Measurements from ENCODE around the gene TRIM23.
"Not testable (repeated sequence)": the region's sequence is repeated elsewhere in the genome, so short reads cannot be mapped to it uniquely, and the experiment has no call there.

Gene TRIM23

DNA sequence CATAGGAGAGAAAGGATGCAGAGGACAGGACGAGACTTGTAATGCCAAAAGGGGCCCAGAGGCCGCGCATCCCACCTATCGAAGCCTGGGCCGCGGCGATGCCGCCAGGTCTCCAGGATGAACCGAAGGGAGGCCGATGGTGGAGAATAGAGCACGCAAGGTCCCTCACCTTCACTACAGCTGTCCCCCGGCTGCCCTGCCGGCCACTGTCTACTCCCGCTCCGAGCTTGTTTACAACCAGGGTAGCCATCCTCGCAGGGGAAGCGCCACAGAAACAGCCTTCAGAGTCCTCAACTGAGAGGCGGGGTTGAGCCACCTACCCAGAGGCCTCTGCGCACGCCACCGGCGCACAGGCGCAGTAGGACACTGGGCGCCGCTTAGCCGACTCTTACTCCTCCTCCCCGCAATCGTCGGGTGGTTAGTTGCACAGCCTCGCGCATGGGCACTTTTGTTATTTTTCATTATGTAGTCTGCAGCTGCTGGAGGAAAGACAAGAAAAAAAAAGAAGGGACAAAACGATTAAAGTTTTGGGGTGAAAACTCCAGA, at the start of gene TRIM23:
TSS of gene TRIM23 (minus strand) at position 309 of the 546 bp plus-strand sequence. CDS start at position 250, 59 bp downstream.
- DNase-seq, result peak; percentile 92 to 93

- no peak for DNase-seq
Observed at GRCh38 chr5:65672796-65673195, 48.7 kb upstream of the TRIM23 start.

DNA sequence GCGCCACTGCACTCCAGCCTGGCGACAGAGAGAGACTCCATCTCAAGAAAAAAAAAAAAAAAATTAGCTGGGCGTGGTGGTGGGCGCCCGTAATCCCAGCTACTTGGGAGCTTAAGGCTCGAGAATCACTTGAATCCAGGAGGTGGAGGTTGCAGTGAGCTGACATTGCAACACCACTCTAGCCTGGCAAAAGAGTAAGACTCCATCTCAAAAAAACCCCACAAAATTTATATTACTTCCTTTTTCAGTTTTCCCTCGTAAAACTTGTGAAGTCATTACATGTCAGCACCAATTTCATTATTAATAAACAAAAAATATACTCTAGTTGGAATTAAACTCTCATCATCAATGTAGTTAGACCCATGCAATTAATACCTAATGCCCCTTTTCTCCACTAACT, 44.6 kb upstream of the TRIM23 start:
- DNase-seq, result no peak

DNA sequence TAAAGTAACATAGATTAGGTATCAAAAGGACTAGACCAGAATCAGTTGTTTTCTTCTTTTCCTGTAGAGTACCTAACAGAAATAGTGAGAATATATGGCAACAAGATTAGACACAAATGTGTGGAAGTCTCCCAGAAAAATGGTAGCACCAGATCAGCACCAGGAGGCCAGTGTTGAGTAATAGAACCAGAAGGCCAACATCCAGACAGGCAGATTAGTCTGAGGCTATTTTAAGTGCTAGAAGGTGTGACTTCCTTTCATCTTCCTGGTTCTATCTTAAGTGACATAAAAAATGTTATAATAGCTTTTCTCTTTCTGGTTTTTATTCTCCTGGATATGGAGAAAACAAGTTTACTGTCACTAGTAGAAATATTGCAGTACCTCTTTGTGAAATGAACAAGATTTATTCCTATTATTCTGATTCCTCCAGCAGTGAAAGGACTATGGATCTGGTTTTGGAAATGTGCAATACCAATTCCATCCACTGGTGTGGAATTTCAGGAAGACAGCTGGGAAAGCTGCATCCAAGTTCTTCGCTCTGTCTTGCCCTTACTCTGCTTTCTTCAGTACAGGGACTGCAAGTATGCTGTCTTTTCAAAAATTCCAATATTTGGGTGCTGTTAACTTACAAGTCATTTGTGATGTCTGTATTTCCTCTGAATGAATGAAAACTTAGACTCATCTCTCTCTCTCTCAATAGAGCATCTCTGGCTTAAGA, 39.8 kb upstream of the TRIM23 start:
- no peak for DNase-seq

GRCh38 chr5:65654713-65655112, 30.6 kb upstream of the TRIM23 start:
- no peak for DNase-seq

DNA sequence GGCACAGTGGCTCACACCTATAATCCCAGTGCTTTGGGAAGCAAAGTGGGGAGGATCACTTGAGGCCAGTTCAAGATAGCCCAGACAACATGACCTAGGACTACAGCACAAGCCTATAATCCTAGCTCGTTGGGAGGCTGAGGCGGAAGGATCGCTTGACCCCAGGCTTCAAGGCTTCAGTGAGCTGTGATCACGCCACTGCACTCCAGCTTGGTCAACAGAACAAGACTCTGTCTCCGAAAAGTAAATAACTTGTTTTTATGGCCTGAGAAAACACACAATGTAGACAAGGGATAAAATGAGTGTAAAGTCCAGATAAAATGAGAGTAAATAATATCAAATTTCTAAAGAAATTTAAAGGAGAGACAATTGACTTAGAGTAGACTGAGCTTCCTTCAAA, 27.0 kb upstream of the TRIM23 start:
- no peak for DNase-seq

- no peak for DNase-seq
Observed at GRCh38 chr5:65647941-65648340, 23.8 kb upstream of the TRIM23 start.

- no peak for DNase-seq
Observed at GRCh38 chr5:65646938-65647337, 22.8 kb upstream of the TRIM23 start.

GRCh38 chr5:65640240-65640639, 16.1 kb upstream of the TRIM23 start:
- no peak for DNase-seq

- no peak for DNase-seq
Observed at GRCh38 chr5:65630981-65631380, 6.8 kb upstream of the TRIM23 start.

DNA sequence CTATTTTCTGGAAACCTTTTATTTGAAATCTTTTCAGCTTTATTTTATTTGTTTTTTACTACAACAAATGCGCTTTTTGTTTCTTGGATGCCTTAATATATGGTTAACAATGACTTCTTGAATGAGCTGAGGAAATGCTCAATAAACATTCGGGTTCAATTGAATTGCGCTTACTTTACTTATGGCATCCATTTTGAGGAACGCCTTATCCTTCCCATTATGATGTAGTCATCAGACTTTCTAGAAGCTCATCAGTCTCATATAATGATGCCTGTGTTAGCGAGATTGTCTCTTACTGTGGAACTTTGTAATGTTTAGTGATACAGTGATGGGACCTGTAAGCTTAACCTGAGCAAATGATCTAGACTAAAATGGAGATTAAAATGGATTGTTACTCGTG, 1.6 kb upstream of the TRIM23 start:
- no peak for DNase-seq

GRCh38 chr5:65624571-65625555, 730 bp upstream of the TRIM23 start, which contains the start of the genes SHLD3 and TRAPPC13:
Gene SHLD3, plus strand, starts transcription at chr5:65625027. Its CDS starts 4,561 bp downstream, at chr5:65629588.
Gene TRAPPC13, plus strand, starts transcription at chr5:65625027. Its CDS starts 34 bp downstream, at chr5:65625061.
- peak; percentile 47 to 93 for DNase-seq

- no peak for DNase-seq
Observed at GRCh38 chr5:65623482-65623881, 651 bp downstream of the TRIM23 start.

- not testable (repeated sequence) for DNase-seq
Observed at GRCh38 chr5:65621961-65622360, 2.2 kb downstream of the TRIM23 start.

DNA sequence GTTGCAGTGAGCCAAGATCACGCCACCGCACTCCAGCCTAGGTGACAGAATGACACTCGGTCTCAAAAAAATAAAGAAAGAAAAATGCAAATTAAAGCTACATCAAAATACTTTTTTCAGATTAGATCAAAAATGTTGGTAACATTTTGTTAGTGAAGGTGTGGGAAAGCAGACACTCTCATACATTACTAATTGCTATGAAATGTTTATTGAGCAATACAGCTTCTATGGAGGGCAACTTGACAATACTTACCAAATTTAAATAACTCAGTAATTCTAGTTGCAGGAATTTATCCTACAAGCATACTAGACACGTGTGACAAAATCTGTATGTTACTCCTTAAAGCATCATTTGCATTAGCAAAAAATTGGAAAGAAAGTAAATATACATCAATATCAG, 4.1 kb downstream of the TRIM23 start:
- DNase-seq, result no peak

DNA sequence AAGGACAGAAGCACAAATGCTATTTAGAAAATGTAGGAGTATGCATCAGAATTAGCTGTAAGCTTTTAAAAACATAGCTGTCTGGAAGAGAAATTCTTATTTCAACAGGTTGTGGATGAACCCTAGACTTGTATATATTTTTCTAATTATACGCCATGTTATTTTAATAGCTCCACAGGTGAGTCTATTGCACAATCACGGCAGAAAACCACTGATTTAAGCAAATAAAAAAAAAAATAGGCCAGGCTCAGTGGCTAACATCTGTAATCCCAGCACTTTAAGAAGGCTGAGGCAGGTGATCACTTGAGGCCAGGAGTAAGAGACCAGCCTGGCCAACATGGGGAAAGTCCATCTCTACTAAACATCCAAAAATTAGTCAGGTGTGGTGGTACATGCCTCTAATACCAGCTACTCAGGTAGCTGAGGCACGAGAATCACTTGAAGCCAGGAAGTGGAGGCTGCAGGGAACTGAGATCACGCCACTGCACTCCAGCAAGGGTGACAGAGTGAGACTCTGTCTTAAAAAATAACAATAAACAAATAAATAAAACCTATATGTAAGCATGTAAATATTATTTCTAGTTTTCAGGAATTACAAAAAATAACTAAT, 11.7 kb downstream of the TRIM23 start:
- DNase-seq, result no peak

GRCh38 chr5:65611524-65611923, 12.6 kb downstream of the TRIM23 start:
- no peak for DNase-seq

DNA sequence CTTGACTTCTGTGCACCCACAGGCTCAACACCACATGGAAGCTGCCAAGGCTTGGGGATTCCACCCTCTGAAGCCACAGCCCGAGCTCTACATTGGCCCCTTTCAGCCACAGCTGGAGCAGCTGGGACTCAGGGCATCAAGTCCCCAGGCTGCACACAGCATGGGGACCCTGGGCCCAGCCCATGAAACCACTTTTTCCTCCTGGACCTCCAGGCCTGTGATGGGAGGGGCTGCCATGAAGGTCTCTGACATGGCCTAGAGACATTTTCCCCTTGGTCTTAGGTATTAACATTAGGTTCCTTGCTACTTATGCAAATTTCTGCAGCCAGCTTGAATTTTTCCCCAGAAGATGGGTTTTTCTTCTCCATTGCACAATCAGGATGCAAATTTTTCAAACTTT, 22.4 kb downstream of the TRIM23 start:
- not testable (repeated sequence) for DNase-seq

DNA sequence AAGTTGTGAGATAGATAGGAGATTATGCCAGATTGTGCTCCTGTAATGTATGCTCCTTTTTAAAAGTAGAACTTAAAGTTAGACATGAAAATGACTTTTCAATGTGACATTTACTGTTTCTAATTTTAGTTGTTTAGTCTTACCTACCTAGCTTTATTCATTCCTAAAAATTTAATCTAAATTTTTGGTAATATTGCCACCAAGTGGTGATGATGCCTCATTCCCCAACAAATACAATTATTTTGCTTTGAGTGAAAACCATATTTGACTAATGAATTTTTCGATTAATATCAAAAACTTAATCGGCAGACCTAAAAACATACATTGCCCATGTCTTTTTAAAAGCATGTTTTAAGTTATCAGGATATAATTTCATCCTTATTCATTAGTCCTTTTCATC, 35.4 kb downstream of the TRIM23 start:
- DNase-seq, result no peak

DNA sequence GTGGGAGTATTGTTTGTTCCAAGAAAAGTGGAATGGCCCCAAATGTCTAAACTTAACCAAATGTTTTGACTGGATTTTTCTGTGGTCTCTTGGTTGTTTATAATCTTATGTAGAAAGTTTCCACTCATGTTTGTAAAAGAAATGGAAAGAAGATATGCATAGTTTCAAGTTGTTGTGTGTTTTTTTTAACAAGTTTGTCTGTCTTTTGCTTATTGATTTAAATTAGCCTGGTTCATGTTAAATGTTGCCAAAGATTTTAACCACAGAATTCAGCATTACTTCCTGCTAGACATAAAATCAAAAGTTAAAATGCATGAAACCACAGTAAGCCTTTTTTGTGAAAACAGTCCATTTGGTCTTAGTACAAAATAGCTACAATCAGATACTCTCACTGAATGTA, 47.0 kb downstream of the TRIM23 start:
- no peak for DNase-seq

- DNase-seq, result no peak
Observed at GRCh38 chr5:65570598-65571226, 53.4 kb downstream of the TRIM23 start.

GRCh38 chr5:65566505-65566904, 57.6 kb downstream of the TRIM23 start:
- no peak for DNase-seq
